ENCODE data around the gene SLC36A1. TPM values are rescaled to one million over a fixed set of nuclear protein-coding genes. Genes with fewer than 3 reads are reported as not detected.

SLC36A1 gene
- total RNA-seq, 1 donor = 9.7 TPM

DNA sequence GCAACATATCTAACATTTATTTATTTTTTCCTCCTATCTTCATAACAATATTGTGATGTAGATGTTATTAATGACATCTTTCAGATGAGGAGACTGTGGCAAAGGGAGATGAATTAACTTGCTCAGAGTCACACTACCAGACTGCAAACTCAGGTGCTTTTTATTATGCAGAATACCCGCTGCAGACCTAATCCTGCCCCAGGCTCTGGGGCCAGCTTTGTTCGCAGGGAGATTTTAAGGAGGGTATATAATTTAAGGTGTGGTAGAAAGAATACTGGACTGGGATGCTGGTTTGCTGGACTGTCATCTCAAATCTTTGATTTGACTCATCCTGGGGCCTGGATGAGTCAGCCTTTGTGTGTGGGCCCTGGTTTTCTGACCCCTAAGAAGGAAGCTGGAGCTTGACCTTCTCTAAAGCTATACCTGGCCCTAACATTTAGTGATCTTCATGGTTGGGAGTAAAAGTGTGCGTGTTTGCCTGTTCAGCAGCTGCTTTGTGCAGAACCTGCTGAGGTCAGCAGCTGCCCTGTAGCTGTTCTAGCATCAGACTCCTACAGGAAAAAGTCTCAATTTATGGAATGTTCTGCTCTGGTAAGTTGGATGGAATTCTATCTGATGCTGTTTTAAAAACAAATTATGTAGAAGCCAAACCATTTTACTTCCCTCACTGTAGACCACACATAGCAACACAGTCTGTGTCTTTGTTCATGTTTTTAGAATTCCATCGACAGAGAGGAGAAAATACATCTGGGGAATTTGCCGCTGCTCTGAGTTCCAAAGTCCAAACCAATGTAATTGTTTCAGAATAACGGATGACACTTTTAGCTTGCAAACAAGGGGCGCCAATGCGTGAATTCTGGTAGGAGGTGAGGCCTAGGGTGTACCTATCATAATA is 4.5 kb downstream of the SLC36A1 start:
- DNase-seq (ENCODE audit: low read depth in 2 of 3, low spot score in 2 of 3) = no peak

DNA sequence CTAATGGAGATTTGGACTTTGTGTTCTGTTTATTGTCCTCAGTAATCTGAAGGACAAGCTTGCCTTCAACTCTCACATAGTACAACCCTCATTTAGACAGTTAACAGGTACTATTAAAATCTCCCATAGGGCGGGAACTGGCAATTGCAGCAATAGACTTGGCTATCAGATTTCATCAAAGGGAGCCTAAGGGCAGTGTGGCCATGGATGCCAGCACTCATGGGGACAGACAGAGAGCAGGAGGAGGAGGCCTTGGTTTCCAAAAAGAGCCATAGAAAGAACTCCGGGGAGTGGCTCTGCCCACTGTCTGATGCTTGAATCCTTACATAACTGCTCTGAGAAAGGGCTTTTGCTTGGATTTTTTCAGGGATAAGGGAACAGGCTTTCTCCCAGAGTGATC is 6.8 kb downstream of the SLC36A1 start:
- DNase-seq (ENCODE audit: low read depth in 2 of 3, low spot score in 2 of 3) = no peak

DNA sequence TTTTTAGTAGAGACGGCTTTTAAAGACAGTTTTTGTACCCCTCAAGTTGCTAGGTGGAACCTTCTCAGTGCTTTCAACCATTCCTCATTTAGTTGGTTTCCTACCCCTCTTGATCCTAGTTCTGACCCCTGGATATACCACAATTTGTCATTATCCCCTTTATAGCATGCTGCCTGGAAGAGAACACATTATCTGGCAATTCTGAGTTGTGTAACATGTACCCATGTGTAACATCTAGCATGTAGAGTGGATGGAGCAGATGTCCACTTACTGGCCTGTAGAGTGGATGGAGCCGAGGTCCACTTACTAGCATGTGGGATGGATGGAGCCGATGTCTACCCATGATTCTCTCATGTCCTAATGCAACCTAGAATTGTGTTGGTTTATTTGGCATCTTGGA is 7.5 kb downstream of the SLC36A1 start:
- DNase-seq (ENCODE audit: low read depth in 2 of 3, low spot score in 2 of 3) = no peak

DNA sequence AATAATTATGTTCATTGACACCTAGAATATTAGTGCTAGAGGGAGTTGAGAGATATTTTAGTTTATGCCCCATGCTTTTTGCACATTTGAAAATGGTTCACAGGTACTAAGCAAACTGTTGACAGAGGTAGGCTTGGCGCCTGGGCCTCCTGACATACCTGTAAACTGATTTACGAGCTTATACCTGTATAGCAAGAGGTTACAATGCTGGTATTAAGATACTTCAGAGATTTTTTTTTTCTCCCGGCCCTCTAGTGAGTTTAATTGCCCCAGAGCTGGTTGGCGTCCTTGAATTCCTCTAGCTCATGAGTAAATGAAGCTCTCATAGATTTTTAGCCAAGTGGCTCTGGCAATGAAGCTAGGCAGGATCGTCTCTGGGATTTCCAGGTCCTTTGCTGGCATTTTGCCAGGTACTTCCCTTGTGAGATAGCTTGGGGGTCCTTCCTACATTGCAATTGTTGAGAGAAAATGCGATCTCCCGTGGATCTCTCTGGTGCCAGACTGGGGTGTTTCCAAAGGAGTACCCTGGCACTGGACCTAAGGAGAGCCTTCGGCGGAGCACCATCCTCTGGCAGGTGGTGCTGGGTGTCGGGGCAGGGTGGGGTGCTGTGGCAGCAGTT is 9.0 kb downstream of the SLC36A1 start:
- no peak for DNase-seq (ENCODE audit: low read depth in 2 of 3, low spot score in 2 of 3)

GRCh38 chr5:151458314-151458713 is 10.9 kb downstream of the SLC36A1 start:
- no peak for DNase-seq (ENCODE audit: low read depth in 2 of 3, low spot score in 2 of 3)

DNA sequence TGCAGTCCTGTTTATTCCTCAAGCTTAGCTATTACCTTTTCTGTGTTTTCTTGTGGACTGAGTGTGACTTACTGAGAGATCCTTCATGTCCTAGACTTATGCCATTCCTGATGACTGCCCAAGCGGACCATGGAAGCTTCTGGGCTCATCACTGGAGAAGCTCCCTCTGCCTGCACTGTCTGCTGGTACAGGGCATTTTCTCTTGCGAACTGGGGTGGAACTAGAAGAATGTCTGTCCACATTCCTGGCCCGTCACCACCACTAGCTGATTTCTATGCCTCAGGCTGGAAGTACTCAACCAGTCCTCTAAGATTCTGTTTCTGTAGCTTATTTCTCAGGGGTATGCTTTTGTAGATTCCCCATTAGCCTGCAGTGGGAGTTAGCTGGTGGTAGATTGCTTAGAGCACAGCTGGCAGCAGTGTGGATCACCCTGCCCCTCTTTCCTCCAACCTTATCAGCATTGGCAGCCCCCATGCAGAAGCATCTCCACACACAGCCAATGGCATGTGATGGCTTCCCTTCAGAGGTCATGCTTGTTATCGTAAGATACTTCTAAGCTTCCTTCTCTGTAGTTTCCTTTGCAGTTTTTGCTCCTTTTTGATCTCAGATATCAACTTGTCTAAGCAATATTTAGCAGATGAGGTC is 12.4 kb downstream of the SLC36A1 start:
- peak in 1 of 3 donors; percentile 14 for DNase-seq (ENCODE audit: low read depth in 2 of 3, low spot score in 2 of 3)

DNA sequence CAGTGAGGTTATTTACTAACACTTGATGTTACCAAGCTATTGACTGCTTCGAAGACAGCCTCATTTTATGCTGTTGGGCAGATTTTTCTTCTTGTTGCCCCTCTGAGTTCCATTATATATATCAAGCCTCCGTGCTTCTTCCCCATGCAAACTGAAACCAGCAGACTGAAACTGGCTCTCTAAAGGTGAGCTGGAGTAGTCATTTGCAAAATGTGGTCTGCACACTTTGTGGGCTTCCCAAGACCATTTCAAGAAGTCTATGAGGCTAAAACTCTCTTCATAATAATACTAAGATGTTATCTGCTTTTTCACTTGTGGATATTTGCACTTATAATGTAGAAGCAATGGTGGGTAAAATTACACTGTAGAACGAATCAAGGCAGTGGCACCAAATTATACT is 13.9 kb downstream of the SLC36A1 start:
- DNase-seq (ENCODE audit: low read depth in 2 of 3, low spot score in 2 of 3) = no peak

DNA sequence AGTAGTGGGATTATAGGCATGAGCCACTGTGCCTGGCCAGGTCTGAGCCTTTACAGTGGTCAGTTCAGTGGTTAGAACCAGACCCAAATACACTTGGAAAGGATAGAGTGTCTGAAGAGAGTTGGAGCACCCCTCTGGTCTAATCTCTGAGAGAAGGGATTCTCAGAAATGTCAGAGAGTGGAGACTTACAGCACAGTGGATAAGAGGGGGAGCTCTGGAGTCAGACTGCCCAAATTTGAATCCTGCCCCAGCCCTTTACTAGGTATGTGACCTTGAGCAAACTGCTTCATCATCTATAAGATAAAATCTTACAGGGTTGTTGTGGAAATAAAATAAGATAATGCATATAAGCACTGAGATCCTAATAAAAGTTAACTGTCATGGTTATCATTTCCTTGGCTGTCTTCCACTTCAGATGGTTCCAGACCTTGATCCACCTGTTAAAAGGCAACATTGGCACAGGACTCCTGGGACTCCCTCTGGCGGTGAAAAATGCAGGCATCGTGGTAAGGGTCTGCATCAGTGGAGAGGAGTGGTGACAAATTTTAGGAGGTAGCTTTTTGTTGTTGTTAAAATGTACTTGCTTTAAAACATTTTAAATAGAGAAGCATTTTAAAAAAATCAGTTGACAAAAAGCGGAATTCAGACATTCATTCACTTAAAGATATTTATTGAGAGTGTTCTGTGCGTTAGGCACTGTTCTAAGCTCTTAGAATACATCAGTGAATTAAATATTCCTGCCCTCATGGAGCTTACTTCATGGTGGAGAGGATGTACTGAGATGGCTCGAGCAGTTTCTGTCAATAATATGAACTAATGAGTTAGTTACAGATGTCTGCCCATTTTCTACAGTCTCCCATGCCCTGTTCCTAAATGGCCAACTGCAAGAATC is 16.0 kb downstream of the SLC36A1 start:
- DNase-seq (ENCODE audit: low read depth in 2 of 3, low spot score in 2 of 3) = no peak

- DNase-seq (ENCODE audit: low read depth in 2 of 3, low spot score in 2 of 3) = no peak
Measured at GRCh38 chr5:151464101-151464500, 16.7 kb downstream of the SLC36A1 start.

GRCh38 chr5:151465476-151465875 is 18.1 kb downstream of the SLC36A1 start:
- DNase-seq (ENCODE audit: low read depth in 2 of 3, low spot score in 2 of 3) = no peak

DNA sequence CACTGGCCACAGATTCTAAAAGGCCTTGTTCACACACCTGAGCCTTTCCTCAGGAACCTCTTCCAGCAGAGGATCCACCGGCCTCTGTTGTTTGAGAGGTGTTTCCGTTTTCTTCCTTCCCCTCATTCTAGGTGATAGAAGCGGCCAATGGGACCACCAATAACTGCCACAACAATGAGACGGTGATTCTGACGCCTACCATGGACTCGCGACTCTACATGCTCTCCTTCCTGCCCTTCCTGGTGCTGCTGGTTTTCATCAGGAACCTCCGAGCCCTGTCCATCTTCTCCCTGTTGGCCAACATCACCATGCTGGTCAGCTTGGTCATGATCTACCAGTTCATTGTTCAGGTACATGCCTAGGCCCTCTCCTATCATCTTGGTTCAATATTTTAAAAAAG is 20.2 kb downstream of the SLC36A1 start:
- no peak for DNase-seq (ENCODE audit: low read depth in 2 of 3, low spot score in 2 of 3)

DNA sequence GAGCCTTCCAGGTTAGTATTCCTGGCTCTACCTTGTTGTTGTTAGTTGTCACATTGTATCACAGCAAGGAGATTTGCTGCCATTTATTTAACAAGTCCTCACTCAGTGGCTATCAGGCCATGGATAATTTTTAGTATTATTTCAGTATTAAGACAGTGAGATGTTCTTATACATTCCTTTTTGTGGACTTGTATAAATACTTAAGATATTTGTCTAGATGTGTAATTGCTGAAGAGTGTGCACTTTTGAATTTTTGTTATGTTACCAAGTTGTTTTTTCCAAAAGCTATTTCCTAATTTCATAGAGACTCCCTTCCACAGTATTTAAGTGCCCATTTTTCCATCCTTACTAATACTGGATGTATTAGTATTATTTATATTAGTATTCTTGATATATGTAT is 22.0 kb downstream of the SLC36A1 start:
- no peak for DNase-seq (ENCODE audit: low read depth in 2 of 3, low spot score in 2 of 3)

- no peak for DNase-seq (ENCODE audit: low read depth in 2 of 3, low spot score in 2 of 3)
Measured at GRCh38 chr5:151469992-151470391, 22.6 kb downstream of the SLC36A1 start.

DNA sequence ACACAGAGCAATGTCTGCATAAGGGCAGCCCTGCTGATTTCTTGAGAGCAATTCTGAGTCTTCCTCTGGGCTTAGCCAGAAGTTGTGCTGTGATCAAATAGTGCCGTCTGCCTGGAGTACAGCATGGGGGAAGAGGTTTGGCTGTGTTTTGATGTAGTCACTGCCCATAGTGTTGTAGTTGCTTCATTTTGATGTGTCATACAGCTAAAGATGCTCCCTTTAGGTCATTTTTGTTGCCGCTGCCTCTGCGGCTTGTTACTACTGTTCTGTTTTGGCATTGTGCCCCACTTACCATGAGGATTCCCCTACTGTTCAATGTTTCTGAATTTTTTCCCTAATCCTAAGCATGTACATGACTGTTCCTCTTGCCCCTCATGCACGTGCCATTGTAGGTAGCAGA is 23.0 kb downstream of the SLC36A1 start:
- no peak for DNase-seq (ENCODE audit: low read depth in 2 of 3, low spot score in 2 of 3)

- no peak for DNase-seq (ENCODE audit: low read depth in 2 of 3, low spot score in 2 of 3)
Measured at GRCh38 chr5:151471276-151471675, 23.9 kb downstream of the SLC36A1 start.

- DNase-seq (ENCODE audit: low read depth in 2 of 3, low spot score in 2 of 3) = no peak
Measured at GRCh38 chr5:151474799-151475198, 27.4 kb downstream of the SLC36A1 start.

- DNase-seq (ENCODE audit: low read depth in 2 of 3, low spot score in 2 of 3) = no peak
Measured at GRCh38 chr5:151475388-151475787, 28.0 kb downstream of the SLC36A1 start.

DNA sequence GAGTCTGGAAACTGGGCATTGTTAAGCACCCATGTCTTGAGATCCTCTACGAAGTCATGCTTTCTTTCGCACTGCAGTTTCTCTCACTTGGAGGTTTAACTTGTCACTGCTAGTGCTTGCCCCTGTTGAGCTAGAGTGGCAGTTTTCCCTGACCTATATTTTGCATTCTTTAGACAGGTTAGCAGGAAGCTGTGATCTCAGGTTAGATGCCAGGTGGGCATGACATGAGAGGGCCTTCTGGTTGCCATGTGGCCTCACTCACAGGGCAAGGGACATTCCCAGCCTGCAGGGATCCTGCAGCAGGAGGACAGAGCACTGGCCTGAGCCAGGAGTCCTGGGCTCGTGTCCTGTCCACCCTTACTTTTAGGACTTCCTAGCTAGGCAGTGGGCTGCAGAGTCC is 28.6 kb downstream of the SLC36A1 start:
- DNase-seq (ENCODE audit: low read depth in 2 of 3, low spot score in 2 of 3) = no peak

- no peak for DNase-seq (ENCODE audit: low read depth in 2 of 3, low spot score in 2 of 3)
Measured at GRCh38 chr5:151477101-151477500, 29.7 kb downstream of the SLC36A1 start.

GRCh38 chr5:151480384-151481293 is 33.2 kb downstream of the SLC36A1 start:
- no peak for DNase-seq (ENCODE audit: low read depth in 2 of 3, low spot score in 2 of 3)
